ENCODE measurements around the gene CSNK1D. TPM values are rescaled to one million over a fixed set of nuclear protein-coding genes. Genes with fewer than 3 reads are reported as not detected.

CSNK1D gene
- total RNA-seq, 1 experiment from 2014 or later, result 234 TPM

- CTCF ChIA-PET, result no interaction called here
- H3K4me1 ChIP-seq (ENCODE audit: control insufficient read depth, insufficient read depth, low read length), result peaks cover 2% of the 10 kb centered on the region; the same call in 1 of the 2 replicates
- TF ChIP-seq SIN3A (IDR thresholded peaks at IDR 0.05; ENCODE audit: borderline replicate concordance, insufficient read depth, low read depth, low read length), result no peak
- no peak for TF ChIP-seq POLR2AphosphoS5 (IDR thresholded peaks at IDR 0.05; ENCODE audit: low read depth, low read length)
- no peak for TF ChIP-seq REST (IDR thresholded peaks at IDR 0.05; ENCODE audit: insufficient read depth in 1 of 2, low read depth in 2 of 2, low read length in 1 of 2)
- TF ChIP-seq, protein P1, sequence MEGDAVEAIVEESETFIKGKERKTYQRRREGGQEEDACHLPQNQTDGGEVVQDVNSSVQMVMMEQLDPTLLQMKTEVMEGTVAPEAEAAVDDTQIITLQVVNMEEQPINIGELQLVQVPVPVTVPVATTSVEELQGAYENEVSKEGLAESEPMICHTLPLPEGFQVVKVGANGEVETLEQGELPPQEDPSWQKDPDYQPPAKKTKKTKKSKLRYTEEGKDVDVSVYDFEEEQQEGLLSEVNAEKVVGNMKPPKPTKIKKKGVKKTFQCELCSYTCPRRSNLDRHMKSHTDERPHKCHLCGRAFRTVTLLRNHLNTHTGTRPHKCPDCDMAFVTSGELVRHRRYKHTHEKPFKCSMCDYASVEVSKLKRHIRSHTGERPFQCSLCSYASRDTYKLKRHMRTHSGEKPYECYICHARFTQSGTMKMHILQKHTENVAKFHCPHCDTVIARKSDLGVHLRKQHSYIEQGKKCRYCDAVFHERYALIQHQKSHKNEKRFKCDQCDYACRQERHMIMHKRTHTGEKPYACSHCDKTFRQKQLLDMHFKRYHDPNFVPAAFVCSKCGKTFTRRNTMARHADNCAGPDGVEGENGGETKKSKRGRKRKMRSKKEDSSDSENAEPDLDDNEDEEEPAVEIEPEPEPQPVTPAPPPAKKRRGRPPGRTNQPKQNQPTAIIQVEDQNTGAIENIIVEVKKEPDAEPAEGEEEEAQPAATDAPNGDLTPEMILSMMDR (IDR thresholded peaks at IDR 0.05), result no peak
- TF ChIP-seq TCF7L2 (IDR thresholded peaks at IDR 0.05; ENCODE audit: low read depth, low read length), result no peak
- DNase-seq (ENCODE audit: low read depth, low spot score) (no peak), ATAC-seq (no peak)
- H3K27me3 ChIP-seq (ENCODE audit: control insufficient read depth, insufficient read depth, low read length), result no peaks in the 10 kb centered on the region
- no peak overlapping the region for H3K4me3 ChIP-seq (ENCODE audit: low read depth in 2 of 2, low read length in 2 of 2)
- H3K9me3 ChIP-seq (ENCODE audit: control insufficient read depth, insufficient read depth, low read depth, low read length), result no peaks in the 10 kb centered on the region
- intact Hi-C loops (cut with micrococcal nuclease; ENCODE audit: unreplicated experiment), result no loop called here
- in situ Hi-C loops (cut with HindIII; ENCODE audit: low pct_unique_long_range_greater_than_20kb, low sequenced_read_pairs), result no loop called here
- no peak overlapping the region for H3K27ac ChIP-seq (ENCODE audit: low read length)
- peaks cover 34% of the 10 kb centered on the region for H3K36me3 ChIP-seq (ENCODE audit: control insufficient read depth, insufficient read depth, low read length)
- POLR2A ChIA-PET, result no interaction called here
- BruUV-seq (replicated peaks), result no TSS peak
Observed at GRCh38 chr17:82253179-82253544, 20.3 kb downstream of the CSNK1D start.

GRCh38 chr17:82252511-82253178, 20.9 kb downstream of the CSNK1D start:
- no peak for ATAC-seq
- H3K4me1 ChIP-seq (ENCODE audit: control insufficient read depth, insufficient read depth, low read length), result peaks cover 7% of the 10 kb centered on the region
- BruUV-seq (replicated peaks), result no TSS peak

More at GRCh38 chr17:82252511-82253178, 20.9 kb downstream of the CSNK1D start:
- ChIA-PET CTCF (no interaction called here), POLR2A (no interaction called here)
- Histone ChIP-seq H3K4me3 (ENCODE audit: low read depth in 2 of 2, low read length in 2 of 2) (no peak overlapping the region), H3K9me3 (ENCODE audit: control insufficient read depth, insufficient read depth, low read depth, low read length) (no peaks in the 10 kb centered on the region), H3K27ac (ENCODE audit: low read length) (no peak overlapping the region), H3K36me3 (ENCODE audit: control insufficient read depth, insufficient read depth, low read length) (peaks cover 33% of the 10 kb centered on the region), H3K27me3 (ENCODE audit: control insufficient read depth, insufficient read depth, low read length) (no peaks in the 10 kb centered on the region)
- in situ Hi-C loops (cut with HindIII; ENCODE audit: low pct_unique_long_range_greater_than_20kb, low sequenced_read_pairs) (no loop called here), intact Hi-C loops (cut with micrococcal nuclease; ENCODE audit: unreplicated experiment) (no loop called here)
- TF ChIP-seq SIN3A (IDR thresholded peaks at IDR 0.05; ENCODE audit: borderline replicate concordance, insufficient read depth, low read depth, low read length) (no peak), REST (IDR thresholded peaks at IDR 0.05; ENCODE audit: insufficient read depth in 1 of 2, low read depth in 2 of 2, low read length in 1 of 2) (0 out of 4 replicates have a peak, but pooled peaks of 1 of the 2 experiments have one; percentile 37)
- no peak for DNase-seq (ENCODE audit: low read depth, low spot score)

Data from Panc1 (cell line).